GM21381 (cell line): Measurements from ENCODE around the gene ZBTB14.

Experiments used
- ATAC-seq: cut with Tn5 transposase; IDR thresholded peaks from one replicate; pipeline ENCODE4 v1.9.1; 2021; ENCODE audit warnings: mild to moderate bottlenecking, moderate library complexity; ENCODE audit not compliant: unreplicated experiment

The ZBTB14 gene

GRCh38 chr18:5295231-5295920 lies at the start of gene ZBTB14:
TSS of gene ZBTB14 (minus strand) at chr18:5295726. CDS start at chr18:5293246, 2,480 bp downstream.
- peak; percentile 39 for ATAC-seq

- no peak for ATAC-seq
Measured at GRCh38 chr18:5339202-5339834, 43.8 kb upstream of the ZBTB14 start.

- ATAC-seq: no peak
Measured at GRCh38 chr18:5334456-5335075, 39.0 kb upstream of the ZBTB14 start.

GRCh38 chr18:5318061-5318700 lies 22.7 kb upstream of the ZBTB14 start:
- ATAC-seq: no peak

GRCh38 chr18:5317186-5317585 lies 21.7 kb upstream of the ZBTB14 start:
- ATAC-seq: no peak

GRCh38 chr18:5315838-5316237 lies 20.3 kb upstream of the ZBTB14 start:
- ATAC-seq: no peak

- no peak for ATAC-seq
Measured at GRCh38 chr18:5311301-5311989, 15.9 kb upstream of the ZBTB14 start.

- peak; percentile 97 for ATAC-seq
Measured at GRCh38 chr18:5309888-5310470, 14.5 kb upstream of the ZBTB14 start.

- no peak for ATAC-seq
Measured at GRCh38 chr18:5305835-5306234, 10.3 kb upstream of the ZBTB14 start.

GRCh38 chr18:5304232-5304631 lies 8.7 kb upstream of the ZBTB14 start:
- no peak for ATAC-seq

GRCh38 chr18:5303636-5304035 lies 8.1 kb upstream of the ZBTB14 start:
- no peak for ATAC-seq

GRCh38 chr18:5302606-5303005 lies 7.1 kb upstream of the ZBTB14 start:
- no peak for ATAC-seq

GRCh38 chr18:5300476-5301010 lies 5.0 kb upstream of the ZBTB14 start:
- no peak for ATAC-seq

- ATAC-seq: no peak
Measured at GRCh38 chr18:5298156-5298852, 2.8 kb upstream of the ZBTB14 start.

GRCh38 chr18:5297597-5297996 lies 2.1 kb upstream of the ZBTB14 start:
- ATAC-seq: no peak

GRCh38 chr18:5296706-5297320 lies 1.3 kb upstream of the ZBTB14 start:
- peak; percentile 6 for ATAC-seq

- ATAC-seq: peak; percentile 58
Measured at GRCh38 chr18:5295981-5296705, 617 bp upstream of the ZBTB14 start.

- ATAC-seq: peak; percentile 8
Measured at GRCh38 chr18:5294457-5295230, 882 bp downstream of the ZBTB14 start.
